D721Med (cell line): ENCODE data around the gene PLPP7.

Experiments
- DNase-seq: peaks from one replicate; pipeline ENCODE4 v3.0.0; 2011; ENCODE audit warnings: low spot score; ENCODE audit not compliant: insufficient read length
- FAIRE-seq: peaks from 2 replicates; lab custom pipeline; 2011; peaks lifted over from hg19 to GRCh38; lab: Jason Lieb, UNC
- TF ChIP-seq, protein P1 (sequence below): IDR thresholded peaks from 2 replicates; pipeline ENCODE4 v1.5.1; 2012; ENCODE audit warnings: mild to moderate bottlenecking, control low read depth; ENCODE audit not compliant: insufficient read depth; ENCODE audit errors: missing control alignments

PLPP7 gene

DNA sequence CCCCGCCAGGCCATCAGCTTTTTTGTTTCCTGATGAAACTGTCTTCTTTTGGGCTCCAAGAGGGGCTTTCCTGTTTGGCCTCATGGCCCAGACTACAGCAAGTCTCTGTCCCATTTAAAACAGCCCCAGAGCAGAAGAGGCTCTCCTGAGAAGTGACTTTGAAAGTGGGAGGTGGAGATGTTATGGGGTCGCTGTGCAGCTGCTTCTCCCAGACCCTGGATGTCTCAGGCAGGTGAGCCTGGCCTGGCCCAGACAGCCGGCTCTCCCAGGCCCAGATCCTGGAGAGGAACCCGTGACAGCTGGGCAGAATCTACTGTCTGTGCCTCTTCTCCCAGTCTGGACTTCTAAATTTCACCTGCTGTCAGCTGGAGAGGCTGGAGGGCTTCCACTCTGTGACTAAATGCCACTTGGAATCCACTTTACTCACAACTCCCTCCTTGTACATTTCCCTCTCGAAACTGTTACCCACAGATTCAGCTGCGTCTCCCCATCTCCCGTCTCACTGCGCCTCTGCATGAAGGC lies 33.8 kb upstream of the PLPP7 start:
- TF ChIP-seq, protein P1, sequence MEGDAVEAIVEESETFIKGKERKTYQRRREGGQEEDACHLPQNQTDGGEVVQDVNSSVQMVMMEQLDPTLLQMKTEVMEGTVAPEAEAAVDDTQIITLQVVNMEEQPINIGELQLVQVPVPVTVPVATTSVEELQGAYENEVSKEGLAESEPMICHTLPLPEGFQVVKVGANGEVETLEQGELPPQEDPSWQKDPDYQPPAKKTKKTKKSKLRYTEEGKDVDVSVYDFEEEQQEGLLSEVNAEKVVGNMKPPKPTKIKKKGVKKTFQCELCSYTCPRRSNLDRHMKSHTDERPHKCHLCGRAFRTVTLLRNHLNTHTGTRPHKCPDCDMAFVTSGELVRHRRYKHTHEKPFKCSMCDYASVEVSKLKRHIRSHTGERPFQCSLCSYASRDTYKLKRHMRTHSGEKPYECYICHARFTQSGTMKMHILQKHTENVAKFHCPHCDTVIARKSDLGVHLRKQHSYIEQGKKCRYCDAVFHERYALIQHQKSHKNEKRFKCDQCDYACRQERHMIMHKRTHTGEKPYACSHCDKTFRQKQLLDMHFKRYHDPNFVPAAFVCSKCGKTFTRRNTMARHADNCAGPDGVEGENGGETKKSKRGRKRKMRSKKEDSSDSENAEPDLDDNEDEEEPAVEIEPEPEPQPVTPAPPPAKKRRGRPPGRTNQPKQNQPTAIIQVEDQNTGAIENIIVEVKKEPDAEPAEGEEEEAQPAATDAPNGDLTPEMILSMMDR, result no peak
- no peak for DNase-seq
- FAIRE-seq, result no peak

DNA sequence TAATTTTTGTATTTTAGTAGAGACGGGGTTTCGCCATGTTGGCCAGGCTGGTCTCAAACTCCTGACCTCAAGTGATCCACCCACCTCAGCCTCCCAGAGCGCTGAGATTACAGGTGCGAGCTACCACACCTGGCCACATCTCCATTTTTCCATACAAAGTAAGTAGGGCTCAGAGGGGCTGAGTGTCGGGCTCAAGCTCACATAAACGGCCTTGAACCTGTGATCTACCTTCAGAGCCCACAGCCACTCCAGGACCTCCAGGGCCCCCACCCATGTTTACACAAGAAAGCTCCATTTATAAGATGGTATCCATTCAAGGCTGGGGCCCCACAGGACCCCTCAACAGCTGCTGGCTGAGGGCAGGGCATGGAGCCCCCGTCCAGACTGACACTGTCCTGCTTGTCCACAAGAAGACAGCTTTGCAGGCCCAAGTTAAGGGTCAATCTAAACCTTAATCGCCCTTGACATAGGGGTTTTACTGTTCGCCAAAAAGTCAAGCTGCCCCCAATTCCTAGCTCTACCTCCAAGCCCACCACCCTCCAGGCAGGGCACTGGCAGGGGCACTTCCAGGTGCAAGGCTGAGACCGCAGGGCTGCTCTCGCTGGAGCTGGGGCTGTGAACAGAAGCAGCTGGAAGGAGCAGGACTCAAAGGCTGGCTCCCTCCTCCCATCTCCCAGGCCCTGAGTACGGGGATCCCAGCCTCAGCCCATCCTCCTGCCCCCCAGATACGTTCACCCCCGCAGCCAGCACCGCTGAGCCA lies 32.1 kb upstream of the PLPP7 start:
- no peak for DNase-seq
- FAIRE-seq, result no peak
- TF ChIP-seq, protein P1, result no peak

GRCh38 chr9:131258186-131258585 lies 31.3 kb upstream of the PLPP7 start:
- FAIRE-seq (no peak), DNase-seq (no peak)
- TF ChIP-seq, protein P1, result no peak

GRCh38 chr9:131258698-131259431 lies 30.7 kb upstream of the PLPP7 start:
- DNase-seq (no peak), FAIRE-seq (no peak)
- TF ChIP-seq, protein P1, result no peak

DNA sequence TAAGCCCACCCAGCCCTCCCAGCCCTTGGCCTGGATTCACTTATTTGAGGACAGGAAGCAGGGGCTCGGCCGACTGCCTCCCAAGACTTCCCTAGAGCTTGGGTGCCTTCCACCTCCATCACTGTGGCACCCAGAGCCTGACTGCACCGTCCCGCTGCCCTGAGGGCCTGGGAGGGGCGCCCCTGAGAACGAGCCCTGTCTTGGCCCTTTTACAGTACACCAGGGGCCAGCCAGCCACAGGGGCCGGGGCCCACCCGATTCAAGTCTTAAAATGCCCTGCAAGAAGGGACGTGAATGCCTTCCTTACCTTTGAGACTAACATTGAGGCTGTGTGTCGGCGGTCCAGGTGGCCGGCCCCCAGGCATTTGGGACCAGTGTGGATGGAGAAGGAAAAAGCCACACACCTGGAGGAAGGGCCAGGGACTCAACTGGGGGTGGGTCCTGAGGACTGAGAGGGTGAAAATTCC lies 30.1 kb upstream of the PLPP7 start:
- no peak for FAIRE-seq
- TF ChIP-seq, protein P1, result no peak
- DNase-seq, result no peak

DNA sequence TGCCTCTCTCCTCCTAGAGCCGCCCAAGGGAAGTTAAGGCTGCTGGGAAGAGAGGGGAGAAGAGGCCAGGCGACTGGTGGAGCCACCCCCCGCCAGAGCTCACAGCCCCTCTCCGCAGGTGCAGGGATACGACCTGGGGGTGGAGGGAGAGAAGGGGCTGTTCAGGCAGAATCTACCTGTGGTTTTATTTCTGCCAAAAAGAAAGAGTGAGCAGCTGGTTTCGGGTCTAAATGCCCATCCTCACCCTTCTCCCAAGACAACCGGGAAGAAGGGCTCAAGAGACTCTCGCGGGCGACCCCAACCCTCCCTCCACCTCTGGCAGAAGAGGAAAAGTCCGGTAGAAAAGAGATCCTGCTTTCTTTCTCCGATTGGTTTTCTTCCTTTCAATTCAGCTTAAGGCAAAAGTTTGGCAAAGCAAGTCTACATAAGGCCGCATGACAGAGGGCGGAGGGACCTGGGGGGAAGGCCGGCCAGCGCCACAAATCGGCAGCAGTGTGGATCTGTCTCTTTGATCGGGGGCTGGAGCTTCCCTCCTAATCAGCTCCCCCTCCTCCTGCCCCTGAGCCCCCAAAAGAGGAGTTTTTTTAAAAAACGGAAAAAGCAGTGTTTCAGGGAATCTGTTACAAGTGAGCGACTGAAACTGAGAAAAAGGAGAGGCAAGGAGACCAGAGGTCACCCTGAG lies 29.5 kb upstream of the PLPP7 start:
- FAIRE-seq (no peak), DNase-seq (no peak)
- TF ChIP-seq, protein P1, result no peak
